ENCODE data around the gene RPS10.

- no peak for TF ChIP-seq POLR2AphosphoS5 (IDR thresholded peaks at IDR 0.05)
- TF ChIP-seq, protein P1, sequence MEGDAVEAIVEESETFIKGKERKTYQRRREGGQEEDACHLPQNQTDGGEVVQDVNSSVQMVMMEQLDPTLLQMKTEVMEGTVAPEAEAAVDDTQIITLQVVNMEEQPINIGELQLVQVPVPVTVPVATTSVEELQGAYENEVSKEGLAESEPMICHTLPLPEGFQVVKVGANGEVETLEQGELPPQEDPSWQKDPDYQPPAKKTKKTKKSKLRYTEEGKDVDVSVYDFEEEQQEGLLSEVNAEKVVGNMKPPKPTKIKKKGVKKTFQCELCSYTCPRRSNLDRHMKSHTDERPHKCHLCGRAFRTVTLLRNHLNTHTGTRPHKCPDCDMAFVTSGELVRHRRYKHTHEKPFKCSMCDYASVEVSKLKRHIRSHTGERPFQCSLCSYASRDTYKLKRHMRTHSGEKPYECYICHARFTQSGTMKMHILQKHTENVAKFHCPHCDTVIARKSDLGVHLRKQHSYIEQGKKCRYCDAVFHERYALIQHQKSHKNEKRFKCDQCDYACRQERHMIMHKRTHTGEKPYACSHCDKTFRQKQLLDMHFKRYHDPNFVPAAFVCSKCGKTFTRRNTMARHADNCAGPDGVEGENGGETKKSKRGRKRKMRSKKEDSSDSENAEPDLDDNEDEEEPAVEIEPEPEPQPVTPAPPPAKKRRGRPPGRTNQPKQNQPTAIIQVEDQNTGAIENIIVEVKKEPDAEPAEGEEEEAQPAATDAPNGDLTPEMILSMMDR (IDR thresholded peaks at IDR 0.05; ENCODE audit: poor library complexity, severe bottlenecking), result no peak
- no peak for TF ChIP-seq EZH2 (IDR thresholded peaks at IDR 0.05; ENCODE audit: borderline replicate concordance, insufficient read depth, low read length, poor library complexity, severe bottlenecking)
- no peak for TF ChIP-seq EP300 (conservative IDR thresholded peaks at IDR 0.05; ENCODE audit: poor library complexity, severe bottlenecking)
- TF ChIP-seq TAF1 (IDR thresholded peaks at IDR 0.05; ENCODE audit: low read depth), result no peak
- TF ChIP-seq RAD21 (conservative IDR thresholded peaks at IDR 0.05), result no peak
- TF ChIP-seq MXI1 (conservative IDR thresholded peaks at IDR 0.05; ENCODE audit: poor library complexity, severe bottlenecking), result no peak
These were observed 37.4 kb downstream of the RPS10 start for GRCh38 chr6:34388421-34388820.

Data from neural cell (in vitro differentiated cells).